ENCODE data around the gene TBX3. TPM values are rescaled to one million over a fixed set of nuclear protein-coding genes. Genes with fewer than 3 reads are reported as not detected.

TBX3 gene
- total RNA-seq, 4 donors from 2014 or later: 14.0 to 44.8 (median 17.6) TPM

GRCh38 chr12:114666746-114667668 is 17.0 kb downstream of the TBX3 start:
- TF ChIP-seq CTCF (IDR thresholded peaks at IDR 0.05): no peak
- no peak for DNase-seq (ENCODE audit: low spot score)

GRCh38 chr12:114665411-114666260 is 18.3 kb downstream of the TBX3 start:
- ATAC-seq (ENCODE audit: low FRiP score): no peak
- DNase-seq (ENCODE audit: low spot score): no peak

More at GRCh38 chr12:114666746-114667668, 17.0 kb downstream of the TBX3 start:
- no peak for ATAC-seq (ENCODE audit: low FRiP score)

GRCh38 chr12:114664651-114665320 is 19.2 kb downstream of the TBX3 start:
- TF ChIP-seq CTCF (IDR thresholded peaks at IDR 0.05): no peak
- ATAC-seq (ENCODE audit: low FRiP score): no peak
- no peak for DNase-seq (ENCODE audit: low spot score)

More at GRCh38 chr12:114665411-114666260, 18.3 kb downstream of the TBX3 start:
- no peak for TF ChIP-seq CTCF (IDR thresholded peaks at IDR 0.05)

GRCh38 chr12:114662512-114663177 is 21.3 kb downstream of the TBX3 start:
- peak; percentile 67 for ATAC-seq (ENCODE audit: low FRiP score)
- peak in 2 of 3 donors; percentile 31 to 67 for TF ChIP-seq CTCF (IDR thresholded peaks at IDR 0.05)
- DNase-seq (ENCODE audit: low spot score): peak; percentile 85

- DNase-seq (ENCODE audit: low spot score) (no peak), ATAC-seq (ENCODE audit: low FRiP score) (no peak)
- TF ChIP-seq CTCF (IDR thresholded peaks at IDR 0.05): no peak
Observed at GRCh38 chr12:114661245-114661644, 22.7 kb downstream of the TBX3 start.

- TF ChIP-seq CTCF (IDR thresholded peaks at IDR 0.05): no peak
- no peak for DNase-seq (ENCODE audit: low spot score)
- no peak for ATAC-seq (ENCODE audit: low FRiP score)
Observed at GRCh38 chr12:114659084-114659483, 24.9 kb downstream of the TBX3 start.

Measured in omental fat pad (tissue), 4 donors.